GM21576 (cell line): ENCODE results near the gene IFI6.
A peak's percentile ranks its signal among the peaks of the same experiment; 100 is the strongest.
"Not testable (repeated sequence)": the region's sequence is repeated elsewhere in the genome, so short reads cannot be mapped to it uniquely, and the experiment has no call there.

Source experiments
- ATAC-seq: cut with Tn5 transposase; IDR thresholded peaks from one replicate; pipeline ENCODE4 v1.9.1; 2021; ENCODE audit warnings: mild to moderate bottlenecking, moderate library complexity; ENCODE audit not compliant: unreplicated experiment

IFI6 gene, protein sequence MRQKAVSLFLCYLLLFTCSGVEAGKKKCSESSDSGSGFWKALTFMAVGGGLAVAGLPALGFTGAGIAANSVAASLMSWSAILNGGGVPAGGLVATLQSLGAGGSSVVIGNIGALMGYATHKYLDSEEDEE

DNA sequence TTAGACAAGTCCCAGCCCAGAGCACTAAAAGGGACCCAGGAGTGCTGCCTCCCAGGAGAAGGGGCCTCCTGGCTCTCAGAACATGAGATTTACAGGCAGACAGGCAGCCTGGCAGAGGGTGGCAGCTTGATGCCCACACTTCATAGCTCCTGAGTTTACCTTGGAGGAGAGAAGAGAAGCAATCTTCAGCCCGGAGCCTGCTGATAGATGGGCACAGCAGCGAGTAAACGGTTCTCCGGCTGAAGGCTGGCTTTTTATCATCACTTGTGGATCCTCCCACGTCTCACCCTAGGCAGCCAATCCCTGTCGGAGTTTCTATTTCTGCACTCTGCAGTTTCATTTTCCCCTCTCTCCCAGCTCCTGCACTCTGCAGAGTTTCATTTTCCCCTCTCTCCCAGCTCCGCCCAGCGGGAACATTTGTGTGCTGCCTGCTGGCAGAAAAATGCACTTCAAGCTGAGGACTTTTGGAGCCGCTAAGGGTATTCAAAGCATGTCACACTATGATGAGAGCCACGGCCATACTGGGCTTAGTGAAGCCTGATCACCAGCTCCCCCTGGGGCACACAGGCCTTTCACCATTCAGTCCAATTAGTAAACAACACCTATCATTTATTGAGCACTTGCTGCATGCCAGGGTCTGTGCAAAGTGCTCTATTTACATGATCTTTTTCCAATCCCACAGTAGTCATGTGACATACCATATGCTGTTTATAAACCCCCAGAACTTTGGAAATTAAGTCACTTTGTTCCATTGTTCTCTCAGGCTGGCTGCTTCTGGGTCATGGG, at the start of gene IFI6:
Gene IFI6 (minus strand): TSS at position 229 of the 786 bp plus-strand sequence. CDS start 2,878 bp downstream, outside the sequence.
- ATAC-seq = peak; percentile 79

DNA sequence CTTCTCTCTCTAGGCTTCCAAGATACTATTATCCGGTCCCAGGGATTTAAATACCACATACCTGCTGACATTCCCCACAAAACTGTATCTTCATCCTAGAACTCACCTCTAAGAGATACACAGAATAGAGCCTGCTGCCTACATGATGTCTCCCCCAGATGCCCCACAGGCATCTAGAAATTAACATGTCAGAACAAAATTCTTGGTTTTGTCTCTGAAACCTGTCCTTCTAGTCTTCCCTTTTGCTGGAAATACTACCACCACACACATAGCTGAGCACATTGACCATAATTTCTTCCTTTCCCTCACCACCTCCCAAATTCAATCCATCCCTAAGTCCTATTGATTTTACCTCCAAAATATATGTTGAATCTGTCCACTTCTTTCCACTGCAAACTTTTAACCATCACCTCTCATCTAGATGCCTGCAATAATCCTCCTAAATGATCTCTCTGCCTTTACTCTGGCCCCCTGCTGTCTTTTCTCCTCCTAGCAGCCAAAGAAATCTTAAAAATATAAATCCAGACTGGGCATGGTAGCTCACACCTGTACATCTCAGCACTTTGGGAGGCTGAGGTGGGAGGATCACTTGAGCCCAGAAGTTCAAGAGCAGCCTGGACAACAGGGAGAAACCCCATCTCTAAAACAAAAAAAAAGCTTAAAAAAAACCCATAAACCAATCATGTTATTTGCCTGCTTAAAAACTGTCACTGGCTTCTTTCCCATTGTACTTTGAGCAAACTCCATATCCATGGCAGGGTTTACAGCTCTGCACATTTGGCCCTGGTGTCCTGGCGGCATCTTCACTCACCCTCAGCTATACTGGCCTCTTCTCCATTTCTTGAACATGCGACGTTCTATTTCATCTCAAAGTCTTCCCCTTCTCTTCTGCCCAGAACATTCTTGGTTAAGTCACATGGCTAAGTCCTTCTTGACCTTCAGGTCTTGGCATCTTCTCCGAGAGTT, 47.6 kb upstream of the IFI6 start:
- ATAC-seq = no peak

DNA sequence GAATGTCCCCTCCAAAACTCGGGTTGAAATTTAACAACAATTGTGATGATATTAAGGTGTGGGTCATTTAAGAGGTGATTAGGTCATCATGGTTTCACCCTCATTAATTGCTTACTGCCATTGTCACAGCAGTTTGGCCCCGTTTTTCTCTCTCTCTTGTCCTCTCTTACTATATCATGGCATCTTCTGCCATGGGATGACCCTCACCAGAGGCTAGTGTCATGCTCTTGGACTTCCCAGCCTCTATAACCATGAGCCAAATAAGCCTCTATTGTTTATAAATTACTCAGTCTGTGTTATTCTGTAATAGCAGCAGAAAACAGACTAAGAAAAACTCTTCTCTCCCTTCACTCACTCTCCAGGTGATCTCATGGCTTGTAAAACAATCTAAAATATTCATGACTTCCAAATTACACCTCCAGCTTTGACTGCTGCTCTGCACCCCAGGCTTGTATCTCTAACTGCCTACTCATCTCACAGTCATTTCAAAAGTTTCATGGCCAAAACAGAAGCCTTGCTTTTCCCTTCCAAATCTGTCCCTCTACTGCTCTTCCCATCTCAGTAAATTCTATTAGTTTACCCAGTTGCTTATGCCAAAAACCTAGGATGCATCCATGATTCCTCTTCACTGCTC, 44.4 kb upstream of the IFI6 start:
- ATAC-seq = no peak

DNA sequence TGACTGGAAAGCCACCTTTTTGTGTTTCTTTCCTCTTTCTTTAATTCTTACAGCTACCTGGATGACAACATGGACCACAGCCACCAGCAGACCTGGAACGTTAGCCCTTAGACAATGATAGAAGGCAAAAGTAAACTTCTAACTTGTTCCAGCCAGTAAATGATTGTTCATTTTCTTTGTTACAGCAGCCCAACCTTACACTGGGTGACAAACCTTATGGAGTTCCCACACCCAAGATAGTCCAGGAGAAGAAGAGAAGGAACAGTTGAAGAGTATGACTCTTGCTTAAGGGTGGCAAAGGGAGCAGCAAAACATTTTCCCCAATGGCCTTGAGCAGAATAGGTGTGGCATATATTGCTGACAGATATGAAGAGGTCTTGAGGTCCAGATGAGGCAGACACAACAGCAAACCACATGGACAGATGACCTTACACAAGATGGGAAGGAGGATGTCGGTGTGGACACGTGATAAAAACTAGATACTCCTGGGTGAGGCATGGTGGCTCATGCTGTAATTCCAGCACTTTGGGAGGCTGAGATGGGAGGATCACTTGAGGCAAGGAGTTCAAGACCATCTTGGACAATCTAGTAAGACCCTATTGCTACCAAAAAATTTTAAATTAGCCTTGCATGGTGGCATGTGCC, 42.0 kb upstream of the IFI6 start:
- no peak for ATAC-seq

DNA sequence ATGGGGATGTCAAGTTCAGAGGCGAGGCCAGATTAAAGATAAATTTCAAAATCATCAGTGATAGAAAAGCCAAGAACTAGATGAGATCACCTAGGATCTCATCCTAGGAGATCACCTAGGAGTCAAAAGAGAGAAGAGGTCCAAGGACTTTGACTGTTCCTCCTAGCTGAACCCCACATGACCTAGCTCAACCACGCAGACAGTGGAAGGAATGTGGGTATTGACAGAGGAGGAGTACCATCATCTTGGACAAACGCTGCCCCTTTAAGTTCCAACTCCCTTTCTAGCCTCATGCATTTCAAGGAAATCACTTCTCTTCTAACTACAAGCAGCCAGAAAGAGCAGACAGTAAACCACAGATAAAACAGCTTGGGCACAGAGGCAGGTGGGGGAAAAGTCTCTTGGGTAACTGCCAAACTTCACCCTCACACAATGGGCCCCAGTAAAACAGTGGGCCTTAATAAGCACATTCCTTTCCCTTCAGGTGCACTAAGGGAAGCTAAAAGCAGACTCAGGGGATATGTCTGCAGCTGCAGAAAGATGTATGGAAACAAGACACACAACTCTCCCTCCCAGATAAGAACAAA, 41.2 kb upstream of the IFI6 start:
- ATAC-seq = no peak

DNA sequence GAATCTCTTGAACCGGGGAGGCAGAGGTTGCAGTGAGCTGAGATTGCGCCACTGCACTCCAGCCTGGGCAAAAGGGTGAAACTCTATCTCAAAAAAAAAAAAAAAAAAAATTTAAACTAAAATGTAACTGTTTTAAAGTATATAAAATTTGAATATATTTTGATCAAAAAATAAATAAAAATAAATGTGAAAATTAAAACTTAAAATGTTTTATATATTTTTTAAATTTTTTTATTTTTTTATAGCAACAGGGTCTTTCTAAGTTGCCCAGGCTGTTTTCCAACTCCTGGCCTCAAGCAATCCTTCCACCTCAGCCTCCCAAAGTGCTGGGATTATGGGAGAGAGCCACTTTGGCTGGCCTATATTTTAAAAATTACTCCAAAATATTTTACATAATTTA, 38.6 kb upstream of the IFI6 start:
- no peak for ATAC-seq

DNA sequence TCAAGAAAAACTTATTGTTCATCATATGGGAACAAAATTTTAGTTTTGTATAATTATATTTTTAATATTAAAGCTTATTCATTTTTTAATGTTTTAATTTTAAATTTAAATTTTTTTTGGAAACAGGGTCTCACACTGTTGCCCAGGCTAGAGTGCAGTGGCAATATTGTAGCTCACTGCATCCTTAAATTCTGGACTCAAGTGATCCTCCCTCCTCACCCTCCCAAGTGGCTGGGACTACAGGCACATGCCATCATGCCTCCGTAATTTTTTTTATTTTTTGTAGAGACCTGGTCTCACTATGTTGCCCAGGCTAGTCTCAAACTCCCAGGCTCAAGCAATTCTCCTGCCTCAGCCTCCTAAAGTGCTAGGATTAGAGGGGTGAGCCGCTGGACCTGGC, 33.6 kb upstream of the IFI6 start:
- no peak for ATAC-seq

DNA sequence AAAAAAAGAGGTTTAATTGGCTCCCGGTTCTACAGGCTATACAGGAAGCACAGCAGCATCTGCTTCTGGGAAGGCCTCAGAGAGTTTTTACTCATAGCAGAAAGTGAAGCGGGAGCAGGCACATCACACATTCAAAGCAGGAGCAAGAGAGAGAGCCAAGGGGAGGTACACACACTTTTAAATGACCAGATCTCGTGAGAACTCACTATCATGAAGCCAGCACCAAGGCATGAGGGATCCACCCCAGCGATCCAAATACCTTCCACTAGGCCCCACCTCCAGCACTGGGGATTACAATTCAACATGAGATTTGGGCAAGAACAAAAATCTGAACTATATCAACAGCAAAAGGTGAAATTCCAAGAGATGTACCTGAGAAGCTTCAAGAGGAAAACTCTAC, 33.0 kb upstream of the IFI6 start:
- no peak for ATAC-seq

DNA sequence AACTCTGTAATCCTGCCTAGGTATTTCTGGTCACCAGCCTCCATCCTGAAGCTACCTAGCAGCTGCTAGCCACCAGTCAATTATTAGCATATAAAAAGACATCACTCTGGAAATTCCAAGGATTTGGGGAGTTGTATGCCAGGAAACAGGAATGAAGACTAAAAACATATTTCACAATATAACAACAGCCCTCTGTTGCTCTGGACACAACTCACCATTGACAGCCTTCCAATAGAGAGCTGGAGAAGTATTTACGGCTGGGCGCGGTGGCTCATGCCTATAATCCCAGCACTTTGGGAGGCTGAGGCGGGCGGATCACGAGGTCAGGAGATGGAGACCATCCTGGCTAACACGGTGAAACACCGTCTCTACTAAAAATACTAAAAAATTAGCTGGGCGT, 24.8 kb upstream of the IFI6 start:
- ATAC-seq = not testable (repeated sequence)

DNA sequence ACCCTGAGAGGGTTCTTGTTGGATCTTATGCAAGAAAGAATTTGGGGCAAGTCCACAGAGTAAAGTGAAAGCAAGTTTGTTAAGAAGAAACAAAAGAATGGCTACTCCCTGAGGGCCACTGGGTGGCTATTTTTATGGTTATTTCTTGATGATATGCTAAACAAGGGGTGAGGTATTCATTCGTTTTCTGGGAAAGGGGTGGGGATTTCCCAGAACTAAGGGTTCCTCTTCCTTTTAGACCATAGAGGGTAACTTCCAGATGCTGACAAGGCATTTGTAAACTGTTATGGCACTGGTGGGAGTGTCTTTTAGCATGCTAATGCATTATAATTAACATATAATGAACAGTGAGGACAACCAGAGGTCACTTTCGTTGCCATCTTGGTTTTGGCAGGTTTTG, 18.2 kb upstream of the IFI6 start:
- no peak for ATAC-seq

DNA sequence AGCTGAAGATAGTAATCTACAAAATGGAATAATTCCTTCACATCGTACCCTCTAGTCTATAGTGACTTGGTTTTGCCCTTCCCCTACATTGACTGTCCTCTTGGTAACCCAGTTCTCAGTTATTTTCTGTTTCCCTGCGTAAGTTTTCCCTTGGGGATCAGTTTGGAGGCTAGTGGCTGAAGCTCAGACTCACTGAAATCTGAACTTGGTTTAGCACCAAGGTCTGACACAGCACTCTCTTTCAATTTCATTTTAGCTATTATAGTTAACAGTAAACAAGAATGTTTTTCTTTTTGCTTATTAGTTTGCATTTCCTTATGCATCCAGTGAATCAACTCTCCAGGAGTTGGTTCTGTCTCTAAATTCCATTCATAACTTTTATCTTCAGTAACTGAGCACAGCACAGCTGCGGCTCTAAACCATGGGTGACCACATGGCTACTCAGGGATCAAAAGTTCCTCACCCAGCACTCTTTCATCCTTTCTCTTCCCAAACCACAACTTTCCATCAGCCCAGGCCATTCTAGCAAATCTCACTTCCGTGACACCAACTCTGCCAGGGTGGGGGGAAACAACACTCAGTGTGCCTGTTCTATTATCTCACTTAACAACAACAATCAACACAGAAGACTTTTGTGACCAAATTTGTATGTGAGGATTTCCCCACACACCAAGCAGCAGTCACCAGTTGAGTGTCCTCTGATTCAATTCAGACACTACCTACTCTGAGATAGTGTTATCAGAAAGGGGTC, 17.6 kb upstream of the IFI6 start:
- no peak for ATAC-seq

DNA sequence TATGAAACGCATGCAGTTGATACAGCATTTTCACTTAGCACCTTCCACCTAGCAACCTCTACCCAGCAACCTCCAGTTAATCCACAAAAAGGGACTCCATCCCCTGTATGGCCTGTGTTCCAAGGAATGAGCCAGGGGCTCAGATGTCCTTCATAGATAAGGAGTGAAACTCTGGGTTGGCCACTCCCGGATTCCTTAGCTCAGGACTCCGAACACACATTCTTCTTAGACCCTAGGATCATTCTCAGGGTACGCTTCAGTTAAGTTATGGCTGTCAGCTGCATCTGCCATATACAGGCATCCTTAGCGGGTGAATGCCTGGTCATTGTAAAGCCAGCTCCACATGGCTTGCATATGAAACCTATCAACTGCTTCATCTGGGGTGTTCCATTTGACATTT, 15.9 kb upstream of the IFI6 start:
- no peak for ATAC-seq

DNA sequence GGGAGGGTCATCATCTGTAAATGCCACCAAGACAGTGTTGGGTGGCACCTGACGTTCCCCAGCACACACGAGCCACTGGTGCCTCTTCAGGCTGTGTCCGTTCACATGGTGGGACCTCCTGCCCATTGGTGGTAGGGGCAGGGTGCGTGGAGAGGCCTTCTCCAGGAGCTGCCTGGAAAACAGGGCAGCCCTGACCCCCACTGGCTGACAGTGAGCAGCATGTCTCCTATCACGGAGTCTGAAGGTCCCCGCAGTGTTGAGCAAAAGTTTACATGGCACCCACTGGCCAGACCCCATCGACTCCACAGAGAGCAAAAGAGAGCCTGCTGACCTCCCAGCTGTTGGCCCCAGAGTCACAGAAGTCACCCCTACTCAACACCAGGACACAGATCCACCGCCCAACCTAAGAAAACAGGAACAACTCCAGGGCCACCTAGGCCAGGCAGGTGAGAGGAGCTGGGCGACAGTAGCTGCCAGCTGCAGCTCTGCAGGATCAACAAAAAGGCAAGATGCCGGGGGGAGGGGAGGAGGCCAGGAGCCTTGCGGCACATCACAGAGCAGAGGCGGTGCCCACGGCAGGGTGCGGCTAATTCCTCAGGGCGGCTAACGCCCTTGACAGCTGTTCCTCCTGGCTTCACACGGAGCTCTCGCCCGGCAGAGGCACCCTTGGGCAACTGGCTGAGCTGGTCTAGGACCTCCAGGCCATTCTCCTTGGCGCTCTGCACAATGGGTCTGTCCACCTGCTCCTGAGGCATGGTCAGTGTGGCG, 14.4 kb upstream of the IFI6 start:
- no peak for ATAC-seq

DNA sequence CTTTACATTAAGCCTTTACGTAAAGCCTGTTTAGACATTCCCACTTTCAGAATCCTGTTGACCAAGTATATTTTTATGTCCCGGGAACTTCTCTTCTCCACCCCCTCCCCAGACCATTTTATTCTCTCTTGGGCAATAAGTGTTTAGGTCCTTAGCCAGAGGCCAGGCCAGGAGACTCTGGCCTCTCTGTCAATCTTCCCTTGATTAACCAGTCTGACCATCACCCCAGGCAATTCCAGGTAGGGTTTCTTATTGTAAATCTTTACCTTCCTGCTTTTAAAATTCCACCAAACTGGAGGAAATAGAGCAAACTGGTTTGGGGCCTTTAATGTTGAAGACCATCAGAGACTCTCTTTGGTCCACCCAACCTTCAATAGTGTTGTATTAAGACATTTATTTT, 12.2 kb upstream of the IFI6 start:
- ATAC-seq = no peak

DNA sequence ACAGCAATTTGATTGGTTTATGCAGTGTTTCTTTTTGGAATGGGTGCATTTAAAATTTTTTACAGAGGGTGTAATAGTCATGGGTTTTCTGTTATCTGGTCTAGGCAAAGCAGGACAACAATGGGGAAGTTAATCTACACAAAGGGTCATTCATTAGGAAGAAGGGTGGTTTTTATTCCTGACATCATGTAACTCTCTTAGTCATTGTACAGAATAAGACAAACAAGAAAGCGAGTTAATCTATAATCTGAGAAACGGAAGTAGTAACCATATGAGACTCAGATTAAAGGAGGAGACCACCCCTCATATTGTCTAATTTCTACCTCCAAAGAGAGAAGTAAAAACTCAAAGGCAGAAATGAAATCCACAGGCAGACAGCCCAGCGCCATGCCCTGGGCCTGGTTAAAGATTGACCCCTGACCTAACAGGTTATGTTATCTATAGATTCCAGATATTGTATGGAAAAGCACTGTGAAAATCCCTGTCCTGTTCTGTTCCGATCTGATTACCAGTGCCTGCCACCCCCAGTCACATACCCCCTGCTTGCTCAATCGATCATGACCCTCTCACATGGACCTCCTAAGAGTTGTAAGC, 10.5 kb upstream of the IFI6 start:
- no peak for ATAC-seq

DNA sequence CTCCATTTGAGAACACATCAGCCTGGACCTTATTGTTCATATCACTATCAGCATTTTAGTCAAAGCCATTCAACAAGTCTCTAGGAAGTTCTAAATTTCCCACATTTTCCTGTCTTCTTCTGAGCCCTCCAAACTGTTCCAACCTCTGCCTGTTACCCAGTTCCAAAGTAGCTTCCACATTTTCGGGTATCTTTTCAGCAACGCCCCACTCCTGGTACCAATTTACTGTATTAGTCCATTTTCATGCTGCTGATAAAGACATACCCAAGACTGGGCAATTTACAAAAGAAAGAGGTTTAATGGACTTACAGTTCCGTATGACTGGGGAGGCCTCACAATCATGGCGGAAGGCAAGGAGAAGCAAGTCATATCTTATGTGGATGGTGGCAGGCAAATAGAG, 9.6 kb upstream of the IFI6 start:
- not testable (repeated sequence) for ATAC-seq

DNA sequence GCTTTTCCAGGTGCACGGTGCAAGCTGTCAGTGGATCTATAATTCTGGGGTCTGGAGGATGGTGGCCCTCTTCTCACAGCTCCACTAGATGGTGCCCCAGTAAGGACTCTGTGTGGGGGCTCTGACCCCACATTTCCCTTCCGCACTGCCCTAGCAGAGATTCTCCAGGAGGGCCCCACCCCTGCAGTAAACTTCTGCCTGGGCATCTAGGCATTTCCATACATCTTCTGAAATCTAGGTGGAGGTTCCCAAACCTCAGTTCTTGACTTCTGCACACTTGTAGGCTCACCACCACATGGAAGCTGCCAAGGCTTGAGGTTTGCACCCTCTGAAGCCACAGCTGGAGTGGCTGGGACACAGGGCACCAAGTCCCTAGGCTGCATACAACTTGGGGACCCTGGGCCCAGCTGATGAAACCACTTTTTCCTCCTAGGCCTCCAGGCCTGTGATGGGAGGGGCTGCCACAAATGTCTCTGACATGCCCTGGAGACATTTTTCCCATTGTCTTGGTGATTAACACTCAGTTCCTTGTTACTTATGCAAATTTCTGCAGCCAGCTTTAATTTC, 8.3 kb upstream of the IFI6 start:
- not testable (repeated sequence) for ATAC-seq

DNA sequence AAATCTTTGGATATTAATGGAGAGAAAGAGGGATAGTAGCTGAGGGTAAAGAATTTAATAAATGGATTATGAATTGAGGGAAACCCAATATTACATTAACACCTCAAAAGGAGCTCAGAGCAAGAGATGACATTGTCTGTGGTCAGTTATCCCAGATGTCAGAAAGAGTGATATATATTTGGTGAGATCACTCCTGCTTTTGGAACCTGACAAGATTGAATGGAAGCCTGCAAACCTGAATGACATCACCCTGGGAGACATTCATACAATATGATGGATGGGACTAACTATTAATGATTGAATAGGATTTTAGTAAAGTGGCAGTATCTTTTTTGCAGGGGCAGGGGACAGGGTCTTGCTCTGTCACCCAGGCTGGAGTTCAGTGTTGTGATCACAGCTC, 6.8 kb upstream of the IFI6 start:
- ATAC-seq = no peak
